CD14-positive monocyte (primary cell): ENCODE results near the gene CYP2J2. TPM values are rescaled to one million over a fixed set of nuclear protein-coding genes. Genes with fewer than 3 reads are reported as not detected.
"Not testable (repeated sequence)": the region's sequence is repeated elsewhere in the genome, so short reads cannot be mapped to it uniquely, and the experiment has no call there.

Experiments
- DNase-seq, 3 donors: peaks; one replicate each; pipeline ENCODE4 v3.0.0-alpha.2; 2011 to 2022
- H2AFZ ChIP-seq: 2 replicates; pipeline ENCODE4 v1.6.0; 2012; ENCODE audit warnings: mild to moderate bottlenecking, low read depth, low read length, inconsistent platforms; ENCODE audit not compliant: insufficient read depth, poor library complexity, severe bottlenecking
- H3K27ac ChIP-seq, 2 donors: 1 replicate in 1 of 2; 2 replicates in 1 of 2; pipeline ENCODE4 v1.5.1; 2012 to 2013; ENCODE audit warnings: low read length in 2 of 2, control low read depth in 1 of 2, inconsistent platforms in 1 of 2, low read depth in 1 of 2, mild to moderate bottlenecking in 1 of 2
- H3K27me3 ChIP-seq, 2 donors: one replicate each; pipeline versions ENCODE4 v1.6.0 to v1.6.1; 2011 to 2013; ENCODE audit warnings: low read length in 2 of 2; ENCODE audit not compliant: control insufficient read depth in 2 of 2, insufficient read depth in 2 of 2
- H3K36me3 ChIP-seq, 2 donors: replicated peaks in 1 of 2; 1 replicate in 1 of 2; 2 replicates in 1 of 2; pipeline versions ENCODE4 v1.5.1 to v1.6.1; 2012 to 2013; ENCODE audit warnings: low read length in 2 of 2, control low read depth in 1 of 2, inconsistent platforms in 1 of 2, mild to moderate bottlenecking in 1 of 2; ENCODE audit not compliant: insufficient read depth in 2 of 2, control insufficient read depth in 1 of 2
- H3K4me1 ChIP-seq, 2 donors: 1 replicate in 1 of 2; 2 replicates in 1 of 2; pipeline versions ENCODE4 v1.5.1 to v1.6.1; 2012 to 2013; ENCODE audit warnings: low read length in 2 of 2, control low read depth in 1 of 2, inconsistent platforms in 1 of 2, mild to moderate bottlenecking in 1 of 2, moderate library complexity in 1 of 2; ENCODE audit not compliant: insufficient read depth in 2 of 2, control insufficient read depth in 1 of 2
- H3K4me2 ChIP-seq: replicated peaks from 2 replicates; pipeline ENCODE3; 2012; ENCODE audit warnings: low read length, moderate library complexity, mild to moderate bottlenecking; ENCODE audit not compliant: poor library complexity, severe bottlenecking; ENCODE audit errors: extremely low read depth
- H3K4me3 ChIP-seq, 3 experiments: fragments of 200-600 bp in 1 of 3; sonication (generic) in 1 of 3; replicated peaks in 1 of 3; 1 replicate in 2 of 3; 2 replicates in 1 of 3; pipeline ENCODE4 v1.5.1; 2011 to 2013; ENCODE audit warnings: low read length in 3 of 3, mild to moderate bottlenecking in 3 of 3, control low read depth in 2 of 3, low read depth in 2 of 3, inconsistent platforms in 1 of 3, moderate library complexity in 1 of 3
- H3K79me2 ChIP-seq: 2 replicates; pipeline ENCODE4 v1.6.0; 2012; ENCODE audit warnings: mild to moderate bottlenecking, control low read depth, inconsistent platforms, low read length, moderate library complexity; ENCODE audit not compliant: insufficient read depth
- H3K9ac ChIP-seq: 2 replicates; pipeline ENCODE4 v1.6.0; 2017; ENCODE audit warnings: low read length, mild to moderate bottlenecking; ENCODE audit not compliant: insufficient read depth, poor library complexity, severe bottlenecking
- H3K9me3 ChIP-seq, 2 donors: replicated peaks in 1 of 2; 1 replicate in 1 of 2; 2 replicates in 1 of 2; pipeline versions ENCODE4 v1.5.1 to v1.6.1; 2012 to 2013; ENCODE audit warnings: low read length in 2 of 2, control low read depth in 1 of 2; ENCODE audit not compliant: control insufficient read depth in 1 of 2, insufficient read depth in 1 of 2
- H4K20me1 ChIP-seq: 2 replicates; pipeline ENCODE4 v1.6.0; 2012; ENCODE audit warnings: mild to moderate bottlenecking, low read length, control low read depth, moderate library complexity; ENCODE audit not compliant: insufficient read depth
- H3K27ac Mint-ChIP-seq, 7 donors: one replicate each; pipeline ENCODE4 v1.8.0; 2020; ENCODE audit warnings: mild to moderate bottlenecking in 7 of 7, mixed read lengths in 7 of 7, moderate library complexity in 6 of 7, inconsistent platforms in 2 of 7
- H3K27me3 Mint-ChIP-seq, 3 donors: one replicate each; pipeline ENCODE4 v1.8.0; 2021 to 2022; ENCODE audit warnings: low read depth in 3 of 3, mild to moderate bottlenecking in 3 of 3, mixed read lengths in 3 of 3, moderate library complexity in 3 of 3, inconsistent platforms in 1 of 3
- H3K36me3 Mint-ChIP-seq, 2 donors: one replicate each; pipeline ENCODE4 v1.8.0; 2020; ENCODE audit warnings: mixed read lengths in 2 of 2, inconsistent platforms in 1 of 2, mild to moderate bottlenecking in 1 of 2
- H3K4me1 Mint-ChIP-seq: one replicate; pipeline ENCODE4 v1.8.0; 2020; ENCODE audit warnings: mild to moderate bottlenecking, mixed read lengths
- H3K4me3 Mint-ChIP-seq, 2 donors: one replicate each; pipeline ENCODE4 v1.8.0; 2020; ENCODE audit warnings: mild to moderate bottlenecking in 2 of 2, mixed read lengths in 2 of 2, moderate library complexity in 1 of 2
- H3K9me3 Mint-ChIP-seq, 7 donors: one replicate each; pipeline ENCODE4 v1.8.0; 2020 to 2022; ENCODE audit warnings: mixed read lengths in 7 of 7, mild to moderate bottlenecking in 6 of 7, moderate library complexity in 6 of 7, inconsistent platforms in 2 of 7
- WGBS: methylation state at CpG from one replicate; pipeline ENCODE4 v1.1.5; 2013; ENCODE audit warnings: missing lambda C conversion rate; ENCODE audit not compliant: insufficient coverage; 5-methylcytosine and 5-hydroxymethylcytosine counted together
- intact Hi-C, 2 donors: fragments of 100-400 bp; cut with micrococcal nuclease; formaldehyde crosslinking; loops; one replicate each; pipeline versions ENCODE4 v1.15.0 to v1.15.1; 2023
- polyA plus RNA-seq, 3 donors: library from polyadenylated mRNA; depleted of rRNA in 1 of 3; unstranded in 2 of 3; stranded (reverse) in 1 of 3; fragments of 300-500 nt in 2 of 3; fragments of >200 nt in 1 of 3; fragmentation: Illumina TruSeq in 2 of 3; gene quantifications; 1 replicate in 2 of 3; 2 replicates in 1 of 3; pipeline ENCODE4 v1.2.3, GENCODE V29; 2012 to 2021
- TF ChIP-seq, protein P1 (sequence below): fragments of 200-600 bp; IDR thresholded peaks from one replicate; pipeline ENCODE4 v1.8.0; 2022; ENCODE audit warnings: antibody characterized with exemption, mild to moderate bottlenecking

CYP2J2 gene
- polyA plus RNA-seq, 3 donors = not detected

GRCh38 chr1:59856725-59857338, 69.7 kb downstream of the CYP2J2 start:
- H3K79me2 ChIP-seq = no peaks in the 10 kb centered on the region
- no peaks in the 10 kb centered on the region for H3K4me1 ChIP-seq
- no peak for DNase-seq
- 100% methylated on average over 4 of the region's 4 CpGs for WGBS
- H3K36me3 ChIP-seq = no peaks in the 10 kb centered on the region
- intact Hi-C loops = no loop called here
- Mint-ChIP-seq H3K36me3 (no peaks in the 10 kb centered on the region), H3K27me3 (no peaks in the 10 kb centered on the region), H3K4me3 (no peak overlapping the region), H3K27ac (no peak overlapping the region), H3K9me3 (peaks cover 0 to 5% (median 2%) of the 10 kb centered on the region in 7 donors), H3K4me1 (no peaks in the 10 kb centered on the region)
- no peak overlapping the region for H3K27ac ChIP-seq
- H3K9me3 ChIP-seq = no peaks in the 10 kb centered on the region
- no peak overlapping the region for H3K4me3 ChIP-seq
- no peaks in the 10 kb centered on the region for H4K20me1 ChIP-seq
- no peak overlapping the region for H2AFZ ChIP-seq
- TF ChIP-seq, protein P1, sequence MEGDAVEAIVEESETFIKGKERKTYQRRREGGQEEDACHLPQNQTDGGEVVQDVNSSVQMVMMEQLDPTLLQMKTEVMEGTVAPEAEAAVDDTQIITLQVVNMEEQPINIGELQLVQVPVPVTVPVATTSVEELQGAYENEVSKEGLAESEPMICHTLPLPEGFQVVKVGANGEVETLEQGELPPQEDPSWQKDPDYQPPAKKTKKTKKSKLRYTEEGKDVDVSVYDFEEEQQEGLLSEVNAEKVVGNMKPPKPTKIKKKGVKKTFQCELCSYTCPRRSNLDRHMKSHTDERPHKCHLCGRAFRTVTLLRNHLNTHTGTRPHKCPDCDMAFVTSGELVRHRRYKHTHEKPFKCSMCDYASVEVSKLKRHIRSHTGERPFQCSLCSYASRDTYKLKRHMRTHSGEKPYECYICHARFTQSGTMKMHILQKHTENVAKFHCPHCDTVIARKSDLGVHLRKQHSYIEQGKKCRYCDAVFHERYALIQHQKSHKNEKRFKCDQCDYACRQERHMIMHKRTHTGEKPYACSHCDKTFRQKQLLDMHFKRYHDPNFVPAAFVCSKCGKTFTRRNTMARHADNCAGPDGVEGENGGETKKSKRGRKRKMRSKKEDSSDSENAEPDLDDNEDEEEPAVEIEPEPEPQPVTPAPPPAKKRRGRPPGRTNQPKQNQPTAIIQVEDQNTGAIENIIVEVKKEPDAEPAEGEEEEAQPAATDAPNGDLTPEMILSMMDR = no peak
- no peak overlapping the region for H3K4me2 ChIP-seq
- no peak overlapping the region for H3K9ac ChIP-seq
- H3K27me3 ChIP-seq = no peaks in the 10 kb centered on the region

DNA sequence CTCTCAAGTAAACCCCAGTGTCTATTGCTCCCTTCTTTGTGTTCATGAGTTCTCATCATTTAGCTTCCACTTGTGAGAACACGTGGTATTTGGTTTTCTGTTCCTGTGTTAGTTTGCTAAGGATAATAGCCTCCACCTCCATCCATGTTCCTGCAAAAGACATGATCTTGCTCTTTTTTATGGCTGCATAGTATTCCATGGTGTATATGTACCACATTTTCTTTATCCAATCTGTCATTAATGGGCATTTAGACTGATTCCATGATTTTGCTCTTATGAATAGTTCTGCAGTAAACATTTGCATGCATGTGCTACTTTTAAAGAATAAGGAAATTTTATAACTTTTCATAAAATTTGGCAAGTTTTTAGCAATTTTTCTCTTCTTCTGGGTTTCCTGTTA, 71.3 kb downstream of the CYP2J2 start:
- H3K4me2 ChIP-seq, intact Hi-C loops, H4K20me1 ChIP-seq, H3K27ac ChIP-seq, H3K9me3 Mint-ChIP-seq, H3K4me3 Mint-ChIP-seq, H3K4me3 ChIP-seq, H3K4me1 ChIP-seq, H3K27me3 ChIP-seq, H3K4me1 Mint-ChIP-seq, H3K9me3 ChIP-seq, H3K27me3 Mint-ChIP-seq, H3K9ac ChIP-seq, H3K79me2 ChIP-seq, H3K36me3 ChIP-seq, H3K27ac Mint-ChIP-seq, DNase-seq, H2AFZ ChIP-seq, H3K36me3 Mint-ChIP-seq: not testable (repeated sequence)
- WGBS = no CpG with 5 or more reads among the region's 1 CpG
